Activated CD4-positive, alpha-beta T cell treated with anti-CD3 and anti-CD28 coated beads, Interleukin-2, amount 50 U/mL, for 16 hours (primary cell): Measurements from ENCODE around the gene ABCC9.
"Not testable (repeated sequence)": the region's sequence is repeated elsewhere in the genome, so short reads cannot be mapped to it uniquely, and the experiment has no call there.

Experiments used
- DNase-seq: peaks from one replicate; pipeline ENCODE4 v3.0.0-alpha.2; 2020

Gene ABCC9

GRCh38 chr12:21929972-21930371, 11.3 kb downstream of the ABCC9 start:
- DNase-seq = not testable (repeated sequence)

GRCh38 chr12:21925296-21925913, 15.8 kb downstream of the ABCC9 start:
- DNase-seq = no peak

- DNase-seq = no peak
These were observed 19.8 kb downstream of the ABCC9 start for GRCh38 chr12:21921436-21921835.

- no peak for DNase-seq
These were observed 22.8 kb downstream of the ABCC9 start for GRCh38 chr12:21918456-21918855.

GRCh38 chr12:21913823-21914222, 27.4 kb downstream of the ABCC9 start:
- DNase-seq = no peak

DNA sequence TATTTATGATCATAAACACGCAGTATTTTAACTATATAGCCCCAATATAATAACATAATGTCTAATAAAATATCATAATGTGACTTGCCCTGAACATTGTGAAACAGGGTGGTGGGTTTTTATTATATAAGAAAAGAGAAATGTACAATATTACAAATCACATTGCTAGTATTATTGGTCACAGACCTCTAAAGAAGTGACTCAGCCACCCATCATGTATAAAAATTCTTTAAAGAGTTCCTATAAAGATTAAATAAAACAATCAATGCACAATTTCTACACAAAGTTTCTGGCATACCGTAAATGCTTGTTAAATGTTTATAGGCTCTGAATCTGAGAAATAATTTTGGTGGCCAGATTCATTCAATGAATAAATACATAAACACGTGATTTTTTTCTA, 28.9 kb downstream of the ABCC9 start:
- no peak for DNase-seq

- no peak for DNase-seq
These were observed 29.4 kb downstream of the ABCC9 start for GRCh38 chr12:21911832-21912231.

GRCh38 chr12:21910657-21911056, 30.6 kb downstream of the ABCC9 start:
- DNase-seq = no peak

GRCh38 chr12:21907948-21908837, 33.0 kb downstream of the ABCC9 start:
- no peak for DNase-seq

- DNase-seq = peak; percentile 5
These were observed 34.2 kb downstream of the ABCC9 start for GRCh38 chr12:21906919-21907493.

- not testable (repeated sequence) for DNase-seq
These were observed 41.7 kb downstream of the ABCC9 start for GRCh38 chr12:21899532-21899931.

- no peak for DNase-seq
These were observed 45.6 kb downstream of the ABCC9 start for GRCh38 chr12:21895651-21896050.

DNA sequence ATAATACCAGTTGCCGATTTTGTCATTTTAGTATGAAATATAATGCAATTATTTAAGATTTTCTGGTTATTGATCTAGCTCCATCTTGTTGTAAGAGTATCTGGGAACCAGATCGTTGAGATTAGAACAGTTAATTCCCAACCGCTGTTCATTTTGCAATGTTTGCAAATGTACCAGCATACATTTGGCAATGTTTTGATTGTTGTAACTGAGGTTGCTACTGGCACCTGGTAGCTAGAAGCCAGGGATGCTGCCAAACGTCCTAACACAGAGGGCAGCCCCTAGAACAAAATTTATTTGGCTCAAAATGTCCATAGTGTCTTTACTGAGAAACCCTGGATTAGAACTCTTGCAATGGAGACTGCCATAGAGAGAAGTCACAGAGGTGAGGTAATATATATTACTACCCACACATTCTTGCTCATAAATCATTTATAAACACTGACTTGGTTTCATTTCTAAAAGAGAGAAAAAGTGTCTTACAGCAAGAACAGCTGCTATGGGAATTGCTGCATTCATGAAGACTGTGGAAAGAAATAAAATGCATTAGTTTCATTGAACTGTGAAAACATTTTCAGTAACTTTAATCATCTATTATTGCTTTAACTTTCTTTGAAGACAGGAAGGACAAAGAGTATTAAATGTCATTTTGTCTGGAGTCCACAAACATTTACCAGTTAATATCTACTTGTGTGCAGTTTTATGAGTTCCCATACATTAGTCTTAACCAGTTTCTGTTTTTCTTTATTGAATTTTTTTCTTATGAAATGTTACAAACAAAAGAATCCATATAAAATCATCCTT, 46.2 kb downstream of the ABCC9 start:
- DNase-seq = no peak

GRCh38 chr12:21893924-21894323, 47.3 kb downstream of the ABCC9 start:
- DNase-seq = no peak

GRCh38 chr12:21892341-21892740, 48.9 kb downstream of the ABCC9 start:
- no peak for DNase-seq

GRCh38 chr12:21891751-21892217, 49.4 kb downstream of the ABCC9 start:
- DNase-seq = no peak

DNA sequence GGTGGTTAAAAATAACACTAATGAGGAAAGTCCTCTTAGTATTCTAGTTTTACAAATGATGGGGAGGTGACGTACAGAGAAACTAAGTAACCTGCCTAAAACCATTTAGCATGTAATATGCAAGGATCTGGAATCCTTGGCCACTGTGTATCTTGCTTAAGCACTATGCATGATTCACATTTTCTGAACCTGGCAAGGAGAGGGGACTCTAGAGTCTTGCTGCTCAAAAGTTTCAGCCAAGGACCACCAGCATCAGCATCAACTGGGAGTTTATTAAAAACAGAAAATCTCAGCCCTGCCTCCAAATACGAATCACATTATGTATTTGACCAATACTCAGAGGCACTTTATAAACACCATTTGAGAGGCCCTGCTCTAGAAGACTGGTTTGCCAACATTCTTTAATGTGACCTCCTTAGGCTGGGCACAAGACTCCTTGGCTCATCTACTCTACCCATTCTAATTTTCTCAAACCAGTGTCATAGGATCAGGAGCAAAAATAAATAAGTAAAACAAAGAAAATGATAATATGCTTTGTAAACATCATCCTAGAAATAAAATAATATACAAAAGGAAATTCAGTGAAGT, 52.9 kb downstream of the ABCC9 start:
- no peak for DNase-seq

DNA sequence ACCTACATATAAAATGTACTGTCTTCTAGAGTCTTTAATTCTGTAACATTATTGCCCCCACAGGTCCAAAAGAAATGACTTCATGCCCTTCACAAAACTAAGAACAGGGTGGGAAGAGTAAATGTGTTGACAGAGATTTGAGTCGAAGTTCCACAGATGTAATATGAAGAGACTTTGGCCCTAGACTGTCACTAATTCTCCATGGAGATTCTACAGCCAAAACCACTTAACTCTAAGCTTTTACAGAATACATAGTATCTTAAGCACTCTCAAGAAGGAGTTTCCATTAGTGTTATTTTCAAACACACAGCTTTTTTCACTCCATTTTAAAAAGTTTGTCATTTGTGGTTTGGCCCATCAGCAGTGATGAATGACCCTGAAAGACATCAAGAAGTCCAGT, 56.3 kb downstream of the ABCC9 start:
- no peak for DNase-seq

DNA sequence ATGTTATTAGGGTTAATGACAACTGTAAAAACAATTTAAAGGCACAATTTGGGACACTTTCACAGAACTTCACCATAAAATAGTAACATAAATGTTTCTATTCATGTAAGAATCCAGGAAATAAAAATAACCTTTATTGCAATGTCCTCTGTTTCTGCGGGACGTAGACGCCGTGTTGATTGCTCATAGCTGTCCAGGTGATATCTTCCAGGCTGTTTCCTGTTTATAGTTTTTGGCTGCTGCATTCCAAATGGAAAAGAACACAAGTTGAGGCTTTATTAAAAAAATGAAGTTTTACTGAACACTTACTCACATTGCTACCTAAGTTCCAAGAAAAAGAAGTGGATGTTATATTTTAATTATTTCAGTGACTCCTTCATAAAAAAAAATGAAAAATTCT, 58.6 kb downstream of the ABCC9 start:
- DNase-seq = no peak

DNA sequence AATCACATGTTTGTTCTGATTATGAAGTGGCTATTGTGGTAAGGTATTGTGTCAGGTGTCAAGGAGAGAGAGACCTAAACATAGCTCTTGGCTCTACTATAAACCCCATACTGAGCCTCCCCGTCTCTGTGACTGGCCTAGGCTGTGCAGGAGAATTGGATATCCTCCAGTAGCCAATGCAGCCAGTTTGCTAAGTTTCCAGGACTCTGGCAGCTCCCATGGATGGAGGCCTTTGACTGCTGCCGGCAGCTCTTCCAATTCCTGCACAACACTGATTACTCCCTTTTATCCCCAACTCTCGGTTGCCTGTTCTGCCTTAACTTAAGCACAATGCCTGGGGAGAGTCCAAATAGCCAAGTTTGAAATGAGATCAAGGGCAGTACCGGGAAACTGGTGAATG, 59.3 kb downstream of the ABCC9 start:
- DNase-seq = no peak

- no peak for DNase-seq
These were observed 61.9 kb downstream of the ABCC9 start for GRCh38 chr12:21879312-21879711.

GRCh38 chr12:21877293-21877982, 63.8 kb downstream of the ABCC9 start:
- DNase-seq = no peak
